ENCODE measurements around the gene GCK.
"Not testable (repeated sequence)": the region's sequence is repeated elsewhere in the genome, so short reads cannot be mapped to it uniquely, and the experiment has no call there.

Gene GCK

GRCh38 chr7:44201813-44202212 lies 12.6 kb upstream of the GCK start:
- DNase-seq (ENCODE audit: low read depth, low spot score) = no peak

- peak; percentile 81 for DNase-seq (ENCODE audit: low read depth, low spot score)
These were observed 11.6 kb upstream of the GCK start, which contains the start of gene YKT6 for GRCh38 chr7:44200699-44201461. TSS of gene YKT6 (plus strand) at chr7:44200978. CDS start at chr7:44201136, 158 bp downstream.

- DNase-seq (ENCODE audit: low read depth, low spot score) = not testable (repeated sequence)
These were observed 10.9 kb upstream of the GCK start for GRCh38 chr7:44200163-44200562.

- no peak for DNase-seq (ENCODE audit: low read depth, low spot score)
These were observed 8.2 kb upstream of the GCK start for GRCh38 chr7:44197474-44197873.

GRCh38 chr7:44196450-44196872 lies 7.2 kb upstream of the GCK start:
- no peak for DNase-seq (ENCODE audit: low read depth, low spot score)

GRCh38 chr7:44195889-44196288 lies 6.7 kb upstream of the GCK start:
- no peak for DNase-seq (ENCODE audit: low read depth, low spot score)

- no peak for DNase-seq (ENCODE audit: low read depth, low spot score)
These were observed 5.4 kb upstream of the GCK start for GRCh38 chr7:44194562-44195145.

- no peak for DNase-seq (ENCODE audit: low read depth, low spot score)
These were observed 4.8 kb upstream of the GCK start for GRCh38 chr7:44194069-44194468.

GRCh38 chr7:44193011-44193802 lies 4.0 kb upstream of the GCK start:
- no peak for DNase-seq (ENCODE audit: low read depth, low spot score)

- no peak for DNase-seq (ENCODE audit: low read depth, low spot score)
These were observed 1.9 kb upstream of the GCK start for GRCh38 chr7:44191171-44191570.

- no peak for DNase-seq (ENCODE audit: low read depth, low spot score)
These were observed 994 bp upstream of the GCK start for GRCh38 chr7:44189993-44190872.

- no peak for DNase-seq (ENCODE audit: low read depth, low spot score)
These were observed 586 bp downstream of the GCK start for GRCh38 chr7:44188480-44189225.

GRCh38 chr7:44187636-44188416 lies 1.4 kb downstream of the GCK start:
- no peak for DNase-seq (ENCODE audit: low read depth, low spot score)

- DNase-seq (ENCODE audit: low read depth, low spot score) = no peak
These were observed 2.5 kb downstream of the GCK start for GRCh38 chr7:44186736-44187135.

GRCh38 chr7:44185729-44186128 lies 3.5 kb downstream of the GCK start:
- no peak for DNase-seq (ENCODE audit: low read depth, low spot score)

GRCh38 chr7:44184873-44185446 lies 4.3 kb downstream of the GCK start:
- no peak for DNase-seq (ENCODE audit: low read depth, low spot score)

GRCh38 chr7:44184206-44184872 lies 4.9 kb downstream of the GCK start:
- DNase-seq (ENCODE audit: low read depth, low spot score) = no peak

- DNase-seq (ENCODE audit: low read depth, low spot score) = no peak
These were observed 5.9 kb downstream of the GCK start for GRCh38 chr7:44183386-44183785.

GRCh38 chr7:44182827-44183226 lies 6.4 kb downstream of the GCK start:
- no peak for DNase-seq (ENCODE audit: low read depth, low spot score)
